GM21390 (cell line): Measurements from ENCODE around the gene SRCAP.
A peak's percentile ranks its signal among the peaks of the same experiment; 100 is the strongest.

ENCODE experiments used
- ATAC-seq: cut with Tn5 transposase; IDR thresholded peaks from one replicate; pipeline ENCODE4 v1.9.1; 2021; ENCODE audit not compliant: unreplicated experiment

Gene SRCAP

DNA sequence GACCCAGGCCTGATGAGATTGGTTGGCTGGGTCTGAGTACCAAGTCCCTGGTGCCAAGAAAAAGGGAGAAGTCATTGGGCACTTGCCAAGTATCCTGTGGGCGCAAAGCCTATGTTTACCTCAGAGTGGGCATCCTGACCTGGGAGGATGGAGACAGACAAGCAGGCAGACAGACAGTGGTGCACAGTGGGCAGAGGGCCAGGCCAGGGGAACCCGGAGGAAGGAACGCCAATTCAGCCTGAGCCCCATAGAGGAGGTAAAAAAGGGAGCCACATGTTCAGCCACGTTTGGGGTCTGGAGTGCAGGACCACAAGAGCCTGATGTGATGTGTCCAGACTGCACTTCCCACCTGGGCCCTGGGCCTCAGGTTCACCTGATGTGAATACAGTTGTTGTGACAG lies 54.6 kb downstream of the SRCAP start:
- ATAC-seq: no peak

GRCh38 chr16:30755955-30756780 lies 57.2 kb downstream of the SRCAP start:
- no peak for ATAC-seq

DNA sequence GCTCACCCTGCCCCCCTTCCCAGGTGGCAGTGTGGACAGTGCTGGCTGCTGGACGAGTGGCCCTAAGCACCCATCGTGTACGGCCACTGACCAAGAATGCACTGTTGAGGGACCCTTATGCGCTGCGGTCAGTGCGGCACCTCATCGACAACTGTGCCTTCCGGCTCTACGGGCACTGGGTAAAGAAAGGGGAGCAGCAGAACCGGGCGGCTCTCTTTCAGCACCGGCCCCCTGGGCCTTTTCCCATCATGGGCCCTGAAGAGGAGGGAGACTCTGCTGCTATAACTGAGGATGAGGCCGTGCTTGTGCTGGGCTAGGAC lies 57.8 kb downstream of the SRCAP start:
- no peak for ATAC-seq

DNA sequence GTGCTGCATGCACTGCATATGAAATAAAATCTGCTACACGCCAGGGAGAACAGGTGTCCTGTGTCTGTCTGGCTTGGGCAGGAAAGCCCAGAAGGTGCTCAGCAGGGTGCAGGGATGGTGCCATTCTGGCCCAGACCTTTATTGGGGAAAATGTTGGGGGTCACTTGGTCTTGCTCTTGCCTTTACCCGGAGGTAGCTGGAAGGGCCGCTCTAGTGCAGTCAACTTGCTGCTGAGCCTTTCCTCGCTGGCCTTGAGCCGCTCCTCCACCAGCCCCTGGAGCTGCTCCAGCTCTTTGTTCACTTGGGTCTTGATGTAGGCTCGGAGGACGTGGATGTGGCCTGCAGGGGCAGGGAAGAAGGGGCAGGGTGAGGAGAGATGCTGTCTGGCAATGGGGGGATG lies 58.3 kb downstream of the SRCAP start:
- no peak for ATAC-seq

DNA sequence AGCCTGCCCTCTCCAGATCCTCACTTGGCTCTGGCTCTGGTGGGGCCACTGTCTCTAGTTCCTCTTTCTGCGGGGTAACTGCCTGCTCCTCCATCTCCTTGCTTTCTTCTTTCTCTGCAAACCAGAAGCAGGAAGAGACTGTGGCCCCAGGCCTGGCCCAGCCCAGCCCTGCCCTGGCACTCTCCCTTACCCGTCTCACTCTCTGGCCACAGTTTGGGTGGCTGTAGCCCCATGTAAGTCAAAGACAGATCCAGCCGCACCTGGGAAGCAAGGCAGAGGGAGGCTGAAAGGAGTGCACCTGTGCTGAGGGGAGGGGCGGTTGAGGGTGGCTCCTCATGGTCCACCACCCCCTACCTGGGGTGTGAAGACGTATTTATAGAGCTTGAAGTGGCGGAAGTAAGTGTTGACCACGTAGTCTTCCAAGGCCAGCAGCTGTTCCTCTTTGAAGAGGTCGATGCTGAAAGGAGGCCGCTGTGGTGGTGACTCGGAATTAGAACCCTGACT lies 60.1 kb downstream of the SRCAP start:
- ATAC-seq: no peak

GRCh38 chr16:30760001-30760559 lies 61.1 kb downstream of the SRCAP start:
- ATAC-seq: no peak

DNA sequence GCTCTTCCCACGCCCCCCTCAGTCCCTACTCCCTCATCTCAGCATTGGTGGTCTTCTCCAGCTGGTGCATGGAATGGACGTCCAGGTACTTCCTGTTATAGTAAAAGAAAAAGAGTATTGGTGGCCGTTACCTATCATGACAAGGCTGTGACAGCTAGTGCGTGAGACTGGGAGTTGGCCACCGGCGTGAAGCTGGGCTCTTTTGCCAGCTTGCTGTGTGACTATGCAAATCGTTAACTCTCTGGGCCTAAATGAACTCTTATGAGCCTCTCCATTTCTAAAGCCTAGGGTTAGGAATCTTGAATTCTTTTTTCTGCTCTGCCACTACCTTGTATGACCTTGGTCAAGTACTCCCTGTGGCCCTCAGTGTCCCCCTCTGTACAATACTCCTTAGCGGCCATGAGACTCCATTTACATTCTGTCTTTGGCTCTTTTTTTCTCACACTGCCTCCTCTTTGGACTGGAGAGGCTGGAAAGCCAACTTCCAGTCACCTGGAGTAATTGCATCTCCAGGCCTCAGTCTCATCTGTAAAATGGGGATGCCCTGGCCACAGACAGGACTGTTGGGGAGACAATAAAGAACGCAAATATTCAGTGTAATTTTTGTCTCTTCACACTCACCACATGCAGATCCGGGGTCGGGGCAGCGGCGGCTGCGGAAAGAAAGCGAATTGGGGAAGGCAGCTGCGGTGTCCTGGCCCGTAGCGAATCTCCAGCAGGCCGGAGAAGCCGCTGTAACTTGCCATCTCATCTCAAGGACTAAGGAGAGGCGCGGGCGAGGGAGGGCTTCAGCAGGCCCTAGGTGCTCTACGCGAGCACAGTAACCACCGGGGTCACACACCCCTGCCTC lies 61.8 kb downstream of the SRCAP start:
- no peak for ATAC-seq

- ATAC-seq: peak; percentile 21
Measured at GRCh38 chr16:30761427-30761927, 62.5 kb downstream of the SRCAP start.

- ATAC-seq: peak; percentile 82
Measured at GRCh38 chr16:30761928-30762902, 63.2 kb downstream of the SRCAP start, which contains the start of the genes CFAP119 and RNF40. TSS of gene CFAP119 (minus strand) at chr16:30762062. CDS start at chr16:30761748, 314 bp downstream. TSS of gene RNF40 (plus strand) at chr16:30762322. CDS start at chr16:30762546, 224 bp downstream.

GRCh38 chr16:30762991-30763725 lies 64.2 kb downstream of the SRCAP start:
- no peak for ATAC-seq

DNA sequence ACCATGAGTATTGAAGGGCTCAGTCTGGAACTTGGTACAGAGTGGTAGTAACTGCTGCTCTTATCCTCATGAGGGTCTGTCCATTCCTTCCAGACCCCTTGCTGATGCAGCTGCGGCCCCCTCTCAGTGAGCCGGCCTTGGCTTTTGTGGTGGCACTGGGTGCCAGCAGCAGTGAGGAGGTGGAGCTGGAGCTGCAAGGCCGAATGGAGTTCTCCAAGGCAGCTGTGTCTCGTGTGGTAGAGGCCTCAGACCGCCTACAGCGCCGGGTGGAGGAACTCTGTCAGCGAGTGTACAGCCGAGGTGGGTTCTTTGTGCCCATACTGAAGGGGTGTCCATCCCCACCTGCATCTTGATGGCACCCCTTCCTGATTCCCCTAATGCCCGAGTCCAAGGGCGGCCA lies 65.1 kb downstream of the SRCAP start:
- ATAC-seq: no peak

GRCh38 chr16:30764816-30765465 lies 66.0 kb downstream of the SRCAP start:
- ATAC-seq: no peak

DNA sequence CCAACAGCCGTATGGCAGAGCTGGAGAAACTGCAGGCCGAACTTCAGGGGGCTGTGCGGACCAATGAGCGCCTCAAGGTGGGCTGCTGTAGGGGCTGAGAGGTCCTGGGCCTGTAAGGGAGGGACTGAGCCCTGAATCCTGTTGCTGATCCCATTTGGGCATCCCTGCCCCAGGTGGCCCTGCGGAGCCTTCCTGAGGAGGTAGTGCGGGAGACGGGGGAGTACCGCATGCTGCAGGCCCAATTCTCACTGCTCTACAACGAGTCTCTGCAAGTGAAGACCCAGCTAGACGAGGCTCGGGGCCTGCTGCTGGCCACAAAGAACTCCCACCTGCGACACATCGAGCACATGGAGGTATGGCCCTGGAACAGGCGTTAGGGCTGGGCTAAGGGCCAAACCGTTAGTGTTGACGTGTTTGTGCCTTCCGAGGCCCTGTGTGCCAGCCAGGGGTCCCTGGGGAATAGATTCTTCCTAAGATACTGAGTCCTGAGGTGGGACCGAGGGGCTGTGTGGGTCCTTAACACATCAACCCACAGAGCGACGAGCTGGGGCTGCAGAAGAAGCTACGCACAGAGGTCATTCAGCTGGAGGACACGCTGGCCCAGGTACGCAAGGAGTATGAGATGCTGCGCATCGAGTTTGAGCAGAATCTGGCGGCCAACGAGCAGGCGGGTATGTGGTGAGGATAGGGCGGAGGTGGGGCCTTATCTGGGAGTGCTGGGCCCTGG lies 67.4 kb downstream of the SRCAP start:
- no peak for ATAC-seq

- no peak for ATAC-seq
Measured at GRCh38 chr16:30766933-30767284, 67.9 kb downstream of the SRCAP start.

DNA sequence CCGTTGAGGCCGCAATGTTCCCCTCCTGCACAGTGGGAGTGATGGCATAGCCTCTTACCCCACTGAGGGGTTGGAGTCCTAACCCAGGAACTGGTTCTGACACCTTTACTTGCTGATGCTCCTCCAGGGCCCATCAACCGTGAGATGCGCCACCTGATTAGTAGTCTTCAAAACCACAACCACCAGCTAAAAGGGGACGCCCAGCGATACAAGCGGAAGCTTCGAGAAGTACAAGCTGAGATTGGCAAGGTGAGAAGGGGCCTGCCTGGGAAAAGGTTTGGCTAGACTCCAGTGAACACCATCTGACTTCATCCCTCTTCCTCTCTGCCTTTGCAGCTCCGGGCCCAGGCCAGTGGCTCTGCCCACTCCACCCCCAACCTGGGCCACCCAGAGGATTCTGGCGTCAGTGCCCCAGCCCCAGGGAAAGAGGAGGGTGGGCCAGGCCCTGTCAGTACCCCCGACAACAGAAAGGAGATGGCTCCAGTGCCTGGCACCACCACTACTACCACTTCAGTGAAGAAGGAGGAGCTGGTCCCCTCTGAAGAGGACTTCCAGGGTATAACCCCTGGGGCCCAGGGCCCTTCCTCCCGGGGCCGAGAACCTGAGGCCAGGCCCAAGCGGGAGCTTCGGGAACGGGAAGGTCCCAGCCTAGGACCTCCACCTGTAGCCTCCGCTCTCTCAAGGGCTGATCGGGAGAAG lies 68.9 kb downstream of the SRCAP start:
- ATAC-seq: no peak

- ATAC-seq: no peak
Measured at GRCh38 chr16:30768583-30769181, 69.7 kb downstream of the SRCAP start.

GRCh38 chr16:30769379-30770089 lies 70.6 kb downstream of the SRCAP start:
- no peak for ATAC-seq
